A204.1 (cell line): ENCODE data around the gene SCYGR3.

Experiments
- FAIRE-seq: peaks from 2 replicates; lab custom pipeline; 2012; peaks lifted over from hg19 to GRCh38; lab: Jason Lieb, UNC

SCYGR3 gene, protein sequence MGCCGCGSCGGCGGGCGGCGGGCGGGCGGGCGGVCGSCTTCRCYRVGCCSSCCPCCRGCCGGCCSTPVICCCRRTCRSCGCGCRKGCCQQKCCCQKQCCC

DNA sequence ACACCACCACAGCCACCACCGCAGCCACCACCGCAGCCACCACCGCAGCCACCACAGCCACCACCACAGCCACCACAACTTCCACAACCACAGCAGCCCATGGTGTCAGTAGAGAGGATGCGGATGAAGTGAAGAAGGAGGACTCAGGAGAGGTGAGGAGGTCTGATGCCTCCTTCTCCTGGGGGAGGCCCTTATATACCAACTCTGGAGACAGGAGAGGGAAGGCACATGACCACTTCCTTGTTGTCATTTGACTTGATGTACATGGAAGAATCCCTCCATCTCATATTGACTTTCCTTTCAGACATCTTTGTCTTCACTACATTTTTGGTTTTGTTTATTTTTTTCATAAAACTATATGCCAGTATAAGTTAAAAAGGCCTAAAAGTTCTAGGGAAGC lies at the start of gene SCYGR3:
Gene SCYGR3, minus strand, starts transcription at position 101 of the 400 bp plus-strand sequence. Its CDS starts 0 bp downstream, at position 101.
- FAIRE-seq: no peak

DNA sequence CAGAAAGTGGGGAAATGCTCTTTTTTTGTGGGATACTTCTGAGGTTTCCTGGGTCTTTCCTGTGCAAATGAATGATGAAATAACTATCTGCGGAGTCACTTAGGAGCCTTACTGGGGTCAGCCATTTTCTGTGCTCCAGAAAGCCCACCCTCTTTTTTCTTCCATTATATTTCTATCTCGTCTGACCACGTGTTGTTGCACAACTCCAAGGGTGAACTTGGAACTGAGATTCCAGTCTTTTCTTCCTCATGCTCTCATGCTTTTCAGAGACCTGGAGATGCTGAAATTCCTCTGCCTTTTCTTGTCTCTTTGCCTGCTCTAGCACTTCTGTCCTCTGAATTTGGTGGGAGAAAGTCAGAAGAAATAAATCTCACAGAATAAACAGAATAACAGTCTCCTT lies 47.2 kb upstream of the SCYGR3 start:
- no peak for FAIRE-seq

DNA sequence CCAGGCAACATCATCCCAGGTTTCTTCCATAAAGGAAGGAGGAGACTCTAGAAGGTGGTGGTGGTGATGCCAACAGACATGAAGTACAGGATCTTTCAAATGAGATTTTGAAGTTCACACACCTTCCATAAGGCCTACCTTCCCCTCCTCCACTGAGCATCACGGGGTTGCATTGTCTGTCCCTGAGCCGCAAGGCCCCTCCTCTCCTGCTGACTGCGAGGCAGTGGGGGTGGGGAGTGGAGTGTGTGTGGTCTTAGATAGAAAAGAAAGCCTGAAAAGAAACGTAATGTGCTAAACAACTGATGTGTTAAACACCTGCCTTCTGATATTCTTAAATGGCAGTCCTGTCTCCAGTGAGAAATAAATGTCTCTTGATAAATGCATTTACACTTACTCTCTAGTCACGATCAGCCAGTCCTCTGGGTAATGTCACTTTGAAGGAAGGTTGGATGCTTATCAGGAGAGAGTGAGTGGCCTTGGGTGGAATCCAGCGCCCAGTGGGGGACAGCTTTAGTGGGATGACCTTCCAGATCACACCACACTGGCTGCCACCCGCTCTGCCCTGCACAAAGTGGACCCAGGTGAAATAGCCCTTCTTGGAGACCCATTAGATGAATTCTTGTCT lies 46.5 kb upstream of the SCYGR3 start:
- no peak for FAIRE-seq

DNA sequence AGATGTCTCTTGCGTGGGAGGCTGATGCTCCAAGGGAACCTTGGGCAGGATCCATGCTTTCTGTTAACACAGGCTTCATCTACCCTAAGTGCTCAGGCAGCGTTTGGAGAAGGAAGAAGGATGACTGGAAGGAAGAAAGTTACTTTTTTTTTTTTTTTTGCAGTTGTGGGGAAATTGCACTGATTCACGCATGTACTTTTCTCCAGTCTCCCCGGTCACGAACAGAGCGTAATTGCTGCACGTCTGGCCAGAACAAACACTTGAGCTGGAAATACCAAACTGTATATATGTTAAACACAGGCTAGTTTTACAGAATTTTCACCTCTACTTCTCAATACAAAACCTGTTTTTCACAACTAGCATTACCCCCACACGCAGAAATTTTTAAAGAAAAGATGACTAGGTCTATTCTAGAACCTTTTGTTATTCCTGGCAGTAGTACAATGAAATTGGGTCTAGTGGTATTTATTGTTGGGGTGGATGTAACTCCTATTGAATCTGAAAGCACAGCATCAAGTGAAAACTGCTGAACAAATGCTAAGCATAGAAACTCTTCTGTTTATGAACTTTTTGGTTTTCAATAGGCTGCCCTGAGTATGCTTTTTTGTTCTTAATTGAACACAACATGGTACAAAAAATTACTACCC lies 42.7 kb upstream of the SCYGR3 start:
- no peak for FAIRE-seq

DNA sequence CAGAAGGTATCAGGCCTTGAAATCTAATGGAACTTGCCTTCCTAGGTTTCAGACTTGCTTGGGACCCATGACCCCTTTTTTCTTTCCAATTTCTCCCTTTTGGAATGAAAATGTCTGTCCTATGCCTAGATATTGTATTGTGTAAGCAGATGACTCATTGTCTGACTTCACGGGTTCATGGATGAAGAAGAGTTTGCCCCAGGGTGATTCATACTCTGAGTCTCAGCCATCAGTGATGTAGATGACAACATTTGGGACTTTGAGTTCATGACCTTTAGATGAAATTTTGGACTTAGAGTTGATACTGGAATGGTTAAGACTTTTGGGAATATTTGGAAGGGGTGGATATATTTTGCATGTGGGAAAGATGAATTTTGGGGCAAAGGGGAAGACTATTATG lies 40.8 kb upstream of the SCYGR3 start:
- FAIRE-seq: no peak

DNA sequence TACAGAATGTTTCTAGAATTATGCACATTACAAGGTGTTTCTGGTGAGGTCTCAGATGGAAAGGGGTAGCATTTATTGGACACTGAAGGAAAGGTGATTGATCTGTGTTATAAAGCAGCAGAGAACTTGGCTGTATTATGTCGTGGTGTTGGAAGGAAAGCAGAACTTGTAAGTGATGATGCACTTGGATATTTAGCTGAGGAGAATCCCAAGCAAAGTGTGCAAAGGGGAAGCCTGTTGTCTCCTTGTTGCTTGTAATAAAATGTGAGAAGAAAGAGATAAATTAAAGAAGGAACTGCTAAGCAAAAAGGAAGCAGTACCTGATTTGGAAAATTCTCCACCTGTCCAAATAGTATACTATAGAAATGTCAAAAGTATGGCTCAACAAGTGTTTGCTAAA lies 39.8 kb upstream of the SCYGR3 start:
- FAIRE-seq: no peak

DNA sequence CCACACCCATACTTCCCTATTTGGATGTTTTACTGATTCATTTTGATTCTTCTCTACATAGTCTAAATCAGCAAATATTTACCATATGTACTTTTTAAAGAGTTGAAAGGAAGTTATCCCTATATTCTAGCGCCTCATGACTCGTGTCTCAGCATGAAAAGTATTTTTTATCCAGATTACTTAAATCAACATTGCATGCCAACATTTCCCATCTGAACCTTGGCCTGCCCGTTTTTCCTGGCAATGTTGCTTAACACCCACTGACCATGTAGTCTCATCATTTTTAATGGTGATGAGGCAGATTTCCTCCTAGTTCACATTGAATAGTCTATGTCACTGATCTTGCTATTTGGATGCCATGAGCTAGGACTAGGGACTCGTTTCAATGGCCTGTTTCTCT lies 38.8 kb upstream of the SCYGR3 start:
- no peak for FAIRE-seq

DNA sequence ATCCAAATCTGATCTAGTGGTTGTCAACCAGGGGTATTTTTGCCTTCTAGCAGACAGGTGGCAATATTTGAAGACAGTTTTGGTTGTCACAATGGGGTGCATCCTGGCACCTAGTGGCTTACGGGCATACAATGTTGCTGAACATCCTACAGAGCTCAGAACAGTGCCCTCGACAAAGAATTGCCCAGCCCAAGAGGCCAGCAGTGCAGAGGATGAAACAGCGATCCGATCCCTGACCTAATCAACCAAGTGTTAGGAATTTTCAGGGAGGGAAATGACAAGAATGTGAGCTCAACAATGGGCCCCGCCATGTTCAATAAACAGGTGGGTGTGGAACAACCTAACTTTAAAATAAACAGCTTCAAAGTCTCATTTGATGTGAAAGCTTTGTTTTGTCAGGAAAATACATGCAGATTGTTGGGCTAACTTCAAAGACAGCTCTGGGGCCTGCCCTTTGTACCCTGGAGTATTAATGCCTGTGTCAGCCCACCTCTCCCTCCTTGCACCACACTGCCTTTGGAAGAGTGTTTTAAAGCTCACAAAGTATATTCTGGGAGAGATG lies 29.4 kb upstream of the SCYGR3 start:
- FAIRE-seq: no peak

DNA sequence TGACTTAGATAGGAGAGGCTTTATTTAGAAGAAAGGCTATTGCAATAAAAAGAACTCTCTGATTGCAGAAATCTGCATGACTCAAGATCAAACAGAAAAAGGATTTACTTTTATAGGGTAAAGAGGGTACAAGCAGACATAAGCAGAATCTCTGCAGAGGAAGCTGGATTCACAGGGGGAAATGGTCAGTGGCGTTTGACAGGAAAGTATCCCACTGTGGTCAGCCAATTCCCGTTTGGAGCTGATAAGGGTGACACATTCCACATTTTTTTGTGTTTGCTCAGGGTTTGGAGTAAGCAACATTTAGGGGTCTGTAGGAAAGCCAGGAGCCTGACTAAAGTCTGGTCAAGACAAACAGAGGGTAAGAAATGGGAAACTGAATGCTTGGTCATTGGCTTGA lies 28.0 kb upstream of the SCYGR3 start:
- no peak for FAIRE-seq

DNA sequence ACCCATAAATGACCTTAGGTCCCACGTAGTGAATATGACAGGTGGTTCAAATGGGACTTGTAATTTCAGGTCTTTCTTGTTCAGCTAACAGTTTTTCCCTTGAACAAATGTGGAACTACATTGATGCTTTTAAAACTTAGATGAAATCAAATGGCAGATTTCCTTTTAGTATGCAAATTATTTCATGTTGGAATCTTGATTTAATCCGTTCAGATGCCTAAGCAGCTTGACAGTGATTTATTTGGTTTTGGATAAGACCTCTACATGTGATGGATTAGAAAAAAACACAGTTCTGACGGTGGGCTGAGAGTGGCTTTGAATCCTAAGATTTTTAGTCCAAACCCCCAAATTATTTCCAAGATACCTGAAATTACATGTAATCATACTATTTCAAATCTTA lies 19.6 kb upstream of the SCYGR3 start:
- no peak for FAIRE-seq

DNA sequence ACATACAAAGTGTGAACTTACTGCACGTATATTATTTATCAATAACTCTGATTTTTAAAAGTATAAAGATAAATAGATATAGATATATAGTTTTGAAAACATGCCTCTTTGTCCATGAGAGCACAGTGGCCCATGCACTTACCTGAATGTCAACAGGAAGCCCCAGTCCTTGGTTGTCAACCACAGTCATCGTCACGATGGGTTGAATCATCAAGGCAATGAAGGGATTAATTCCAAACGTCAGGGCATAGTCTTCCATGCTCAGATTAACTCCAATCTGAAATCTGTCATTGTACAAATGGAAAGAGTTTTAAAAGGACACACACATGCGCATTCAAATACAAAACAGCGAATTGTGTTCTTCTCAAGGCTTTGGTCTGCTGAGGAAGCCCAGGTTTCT lies 18.2 kb upstream of the SCYGR3 start:
- FAIRE-seq: no peak

DNA sequence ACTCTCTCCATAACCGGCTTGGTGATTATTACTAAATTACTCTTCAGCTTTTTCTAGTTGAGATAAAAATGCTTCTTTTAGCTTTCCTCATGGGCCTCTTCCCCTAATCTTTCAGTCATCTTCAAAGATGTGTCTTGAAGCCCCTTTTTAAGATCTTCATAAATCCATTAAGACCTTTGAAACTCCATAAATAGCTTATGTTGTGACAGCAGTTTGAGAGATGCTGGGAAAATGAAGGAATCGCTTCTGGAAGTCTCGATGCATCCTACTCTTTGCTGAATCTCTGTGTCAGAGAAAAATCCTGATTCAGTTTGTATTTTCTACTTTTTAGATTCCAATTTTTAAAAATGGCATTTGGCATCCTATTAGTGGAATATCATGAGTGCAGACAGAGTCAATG lies 15.7 kb upstream of the SCYGR3 start:
- no peak for FAIRE-seq

DNA sequence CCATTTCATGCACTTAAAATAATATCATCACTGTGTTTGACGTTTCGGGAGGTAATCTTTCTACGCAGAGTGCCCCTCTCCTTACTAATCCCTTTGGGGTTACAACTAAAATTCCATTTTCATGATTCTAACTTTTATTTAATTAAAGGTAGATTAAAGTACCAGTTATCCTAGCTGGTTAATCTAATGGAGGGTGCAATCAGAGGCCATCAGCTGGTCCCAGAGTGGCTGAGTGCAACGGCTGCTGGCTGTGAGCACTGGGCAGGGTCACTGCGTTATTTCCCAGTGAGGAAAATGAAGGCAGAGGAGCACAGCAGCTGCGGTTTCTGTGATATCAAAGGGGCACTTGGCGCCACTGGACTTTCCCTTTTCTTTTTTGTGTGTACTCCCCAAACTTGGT lies 14.8 kb upstream of the SCYGR3 start:
- no peak for FAIRE-seq

DNA sequence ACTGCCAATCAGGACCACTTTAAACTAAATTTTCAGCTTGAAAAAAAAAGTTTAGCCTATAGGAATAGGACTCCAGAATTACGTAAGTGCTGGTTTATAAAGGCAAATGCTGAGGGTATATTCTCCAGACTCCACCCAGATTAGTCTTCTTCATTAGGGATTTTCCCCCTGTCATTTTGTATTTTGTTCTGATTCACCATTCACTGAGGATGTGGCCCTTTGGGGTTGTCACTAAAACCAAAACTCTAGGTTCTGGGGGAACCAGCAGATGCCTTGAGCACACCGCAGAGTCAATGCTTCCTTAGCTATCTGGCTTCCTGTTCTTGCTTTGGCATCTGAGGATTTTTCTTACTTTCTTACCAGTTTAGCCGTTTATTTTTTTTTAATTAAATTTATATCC lies 13.1 kb upstream of the SCYGR3 start:
- FAIRE-seq: no peak

DNA sequence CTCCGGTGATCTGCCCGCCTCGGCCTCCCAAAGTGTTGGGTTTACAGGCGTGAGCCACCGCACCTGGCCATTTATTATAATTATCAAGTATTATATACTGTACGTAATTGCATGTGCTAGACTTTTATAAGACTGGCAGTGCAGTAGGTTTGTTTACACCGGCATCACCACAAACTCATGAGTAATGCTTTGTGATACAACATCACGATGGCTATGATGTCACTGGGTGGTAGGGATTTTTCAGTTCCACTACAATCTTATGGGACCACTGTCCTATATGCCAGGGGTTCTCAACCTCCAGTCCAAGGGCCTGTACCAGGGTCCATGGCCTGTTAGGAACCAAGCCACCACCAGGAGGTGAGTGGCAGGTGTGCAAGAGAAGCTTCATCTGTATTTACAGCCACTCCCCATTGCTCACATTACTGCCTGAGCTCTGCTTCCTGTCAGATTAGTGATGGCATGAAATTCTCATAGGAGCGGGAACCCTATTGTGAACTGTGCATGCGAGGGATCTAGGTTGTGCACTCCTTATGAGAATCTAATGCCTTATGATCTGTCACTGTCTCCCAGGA lies 12.0 kb upstream of the SCYGR3 start:
- no peak for FAIRE-seq

DNA sequence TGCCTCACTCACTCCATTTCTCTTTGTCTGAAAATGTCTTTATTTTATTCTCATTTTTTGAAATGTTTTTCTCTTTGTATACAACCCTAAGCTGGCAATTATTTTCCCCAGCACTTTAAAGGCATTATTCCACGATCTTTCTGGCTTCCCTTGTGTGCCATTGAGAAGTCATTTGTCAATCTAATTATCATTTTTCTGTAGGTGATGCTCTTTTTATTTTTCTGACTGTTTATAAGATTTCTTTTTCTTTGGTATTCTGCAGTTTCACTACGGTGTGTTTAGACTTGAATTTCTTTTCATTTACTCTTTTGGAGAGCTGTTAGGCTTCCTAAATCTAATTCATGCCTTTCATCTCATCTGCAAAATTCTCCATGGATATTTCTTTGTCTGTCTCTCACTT lies 10.8 kb upstream of the SCYGR3 start:
- no peak for FAIRE-seq

DNA sequence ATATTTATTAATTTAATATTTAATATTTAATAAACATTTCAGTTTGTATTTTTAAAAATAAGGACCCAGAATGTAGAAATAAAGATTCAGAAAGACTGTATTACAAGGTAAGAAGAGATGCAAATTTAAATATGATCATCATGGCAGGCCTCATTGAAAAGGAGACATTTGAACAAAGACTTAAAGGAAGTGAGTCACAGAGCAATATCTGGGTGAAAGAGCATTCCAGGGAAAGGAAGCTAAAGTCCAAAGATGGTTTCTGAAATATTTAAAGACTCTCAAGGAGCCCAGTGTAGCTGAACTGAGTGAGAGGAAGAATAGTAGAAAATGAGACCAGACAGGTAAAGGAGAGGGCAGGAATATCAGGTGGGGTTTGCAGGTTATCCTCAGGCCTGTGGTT lies 8.6 kb upstream of the SCYGR3 start:
- no peak for FAIRE-seq

DNA sequence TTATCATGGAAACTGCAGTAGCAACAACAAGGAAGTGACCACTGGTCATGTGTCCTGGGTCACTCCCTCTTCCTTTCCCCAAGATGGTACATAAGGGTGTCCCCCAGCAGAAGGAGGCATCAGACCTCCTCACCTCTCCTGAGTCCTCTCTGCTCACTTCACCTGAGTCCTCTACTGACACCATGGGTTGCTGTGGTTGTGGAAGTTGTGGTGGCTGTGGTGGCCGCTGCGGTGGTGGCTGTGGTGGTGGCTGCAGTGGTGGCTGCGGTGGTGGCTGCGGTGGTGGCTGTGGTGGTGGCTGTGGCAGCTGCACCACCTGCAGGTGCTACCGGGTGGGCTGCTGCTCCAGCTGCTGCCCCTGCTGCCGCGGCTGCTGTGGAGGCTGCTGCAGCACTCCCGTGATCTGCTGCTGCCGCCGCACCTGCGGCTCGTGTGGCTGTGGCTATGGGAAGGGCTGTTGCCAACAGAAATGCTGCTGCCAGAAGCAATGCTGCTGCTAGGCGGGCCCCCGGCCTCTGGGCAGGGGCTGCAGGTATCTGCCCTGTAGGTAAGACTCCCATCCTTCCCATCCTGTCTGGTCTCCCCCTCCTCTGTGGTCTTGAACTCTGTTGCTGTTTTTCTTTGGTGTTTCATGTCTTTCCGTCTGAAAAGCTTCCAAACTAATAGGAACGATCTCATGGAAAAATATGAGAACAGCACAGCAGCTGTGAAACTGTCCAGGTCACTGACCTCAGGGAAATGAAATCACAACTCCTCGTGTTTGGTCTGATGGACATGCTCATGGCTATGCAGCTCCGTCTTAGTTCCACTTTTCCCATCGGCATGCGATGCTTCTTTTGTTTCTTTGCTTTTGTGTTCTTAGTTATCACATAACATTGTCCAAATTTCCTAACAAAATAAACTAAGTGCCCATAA lies 2.9 kb upstream of the SCYGR3 start, which contains the start of gene SCYGR4:
Gene SCYGR4, plus strand, starts transcription at position 183 of the 915 bp plus-strand sequence. Its CDS starts 0 bp downstream, at position 183.
- no peak for FAIRE-seq

DNA sequence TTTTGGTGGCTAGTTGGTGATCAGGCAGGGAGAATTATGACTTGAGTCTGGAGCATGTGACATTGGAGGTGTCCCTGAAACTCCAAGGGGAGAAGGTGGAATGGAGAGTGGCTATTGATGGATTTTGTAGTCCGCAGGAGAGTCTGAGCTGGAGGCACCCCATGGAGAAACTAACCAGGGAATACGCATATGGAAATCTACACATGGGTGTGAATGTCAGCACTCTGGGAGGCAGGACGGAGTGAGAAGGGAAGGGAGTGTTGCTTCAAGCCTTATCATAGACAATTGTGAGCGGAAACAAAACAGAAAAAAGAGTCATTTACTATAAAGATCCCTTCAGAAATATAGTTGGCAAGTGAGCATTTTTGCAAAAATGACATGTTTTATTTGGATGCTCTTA lies 2.0 kb upstream of the SCYGR3 start:
- FAIRE-seq: no peak

DNA sequence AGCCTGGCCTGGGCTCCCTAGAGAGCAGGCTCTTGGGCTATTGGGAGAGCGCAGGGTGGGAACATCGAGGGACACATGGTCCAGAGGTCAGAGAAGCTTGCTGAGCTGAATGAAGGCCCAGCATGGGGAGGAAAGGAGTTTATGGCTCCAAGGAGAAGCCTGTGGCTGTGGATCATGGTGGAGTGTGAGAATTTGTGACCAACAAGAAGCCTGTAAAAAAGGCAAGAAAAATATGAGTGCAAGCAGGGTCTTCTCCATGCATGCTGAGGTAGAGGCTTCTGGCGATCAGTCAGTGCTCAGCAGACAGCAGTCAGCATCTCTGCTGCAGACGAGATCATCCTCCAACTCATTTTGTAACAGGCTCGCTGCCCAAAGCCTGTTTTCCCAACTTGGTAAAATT lies 1.3 kb upstream of the SCYGR3 start:
- no peak for FAIRE-seq

DNA sequence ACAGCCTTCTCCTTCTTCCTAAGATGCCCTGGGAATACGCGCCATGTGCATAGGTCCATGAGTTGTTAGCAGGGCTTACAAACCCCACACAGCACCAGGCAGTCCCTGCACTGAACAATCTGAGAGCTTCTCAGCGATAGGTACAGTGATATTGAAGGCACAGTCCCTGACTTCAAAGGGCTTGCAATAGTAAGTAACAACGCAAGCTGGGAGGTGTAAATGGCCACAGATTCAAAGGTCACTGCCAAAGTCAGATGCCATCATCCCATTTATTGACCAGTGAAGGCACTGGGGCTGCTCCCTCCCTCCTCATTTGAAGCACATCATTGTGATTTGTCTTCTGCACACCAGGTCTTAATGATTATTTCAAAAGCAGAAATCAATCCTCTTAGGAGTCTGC lies 541 bp upstream of the SCYGR3 start:
- FAIRE-seq: no peak

DNA sequence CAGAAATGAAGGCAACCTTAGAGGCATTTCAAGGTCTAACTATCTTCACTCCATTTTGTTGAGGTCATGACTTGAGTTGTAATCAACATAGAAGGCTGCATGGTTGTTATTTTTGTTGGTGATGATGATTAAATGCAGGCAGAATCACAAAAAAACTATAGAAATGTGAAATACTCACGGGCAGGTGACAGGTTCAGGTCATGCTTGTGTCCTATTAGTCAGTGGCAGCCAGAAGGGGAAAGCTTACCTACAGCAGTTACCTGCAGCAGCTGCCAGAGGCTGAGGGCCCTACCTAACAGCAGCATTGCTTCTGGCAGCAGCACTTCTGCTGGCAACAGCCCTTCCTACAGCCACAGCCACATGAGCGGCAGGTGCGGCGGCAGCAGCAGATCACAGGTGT lies 394 bp downstream of the SCYGR3 start:
- no peak for FAIRE-seq
